Kidney (tissue), 14 donors: Measurements from ENCODE around the gene TEX26. TPM values are rescaled to one million over a fixed set of nuclear protein-coding genes. Genes with fewer than 3 reads are reported as not detected.
A peak's percentile ranks its signal among the peaks of the same experiment; 100 is the strongest.

Experiments used
- DNase-seq, 5 donors: peaks; one replicate each; pipeline ENCODE4 v3.0.0-alpha.2; 2013 to 2020
- FAIRE-seq: peaks from 2 replicates; lab custom pipeline; 2012; peaks lifted over from hg19 to GRCh38; lab: Jason Lieb, UNC
- H3K27ac ChIP-seq, 2 donors: one replicate each; pipeline ENCODE4 v1.7.0; 2013; ENCODE audit warnings: low read depth in 2 of 2, low read length in 2 of 2, inconsistent platforms in 1 of 2
- H3K27me3 ChIP-seq: one replicate; pipeline ENCODE4 v1.7.1; 2013; ENCODE audit warnings: low read length, inconsistent platforms; ENCODE audit not compliant: control insufficient read depth, insufficient read depth
- H3K36me3 ChIP-seq, 3 donors: one replicate each; pipeline versions ENCODE4 v1.7.0 to v1.7.1; 2013; ENCODE audit warnings: low read length in 3 of 3, control low read depth in 1 of 3, inconsistent platforms in 1 of 3; ENCODE audit not compliant: insufficient read depth in 3 of 3, control insufficient read depth in 2 of 3
- H3K4me1 ChIP-seq, 3 donors: one replicate each; pipeline versions ENCODE4 v1.7.0 to v1.7.1; 2013; ENCODE audit warnings: low read length in 3 of 3, inconsistent platforms in 1 of 3, low read depth in 1 of 3; ENCODE audit not compliant: control insufficient read depth in 2 of 3, insufficient read depth in 2 of 3
- H3K4me3 ChIP-seq, 3 donors: one replicate each; pipeline versions ENCODE4 v1.7.0 to v1.8.1; 2013; ENCODE audit warnings: low read length in 3 of 3, control low read depth in 1 of 3, inconsistent platforms in 1 of 3
- H3K9ac ChIP-seq, 3 donors: one replicate each; pipeline versions ENCODE4 v1.7.0 to v1.7.1; 2013; ENCODE audit warnings: low read length in 3 of 3, control low read depth in 1 of 3, inconsistent platforms in 1 of 3
- H3K9me3 ChIP-seq, 3 donors: one replicate each; pipeline versions ENCODE4 v1.7.0 to v1.7.1; 2013; ENCODE audit warnings: low read length in 3 of 3, control low read depth in 1 of 3, inconsistent platforms in 1 of 3; ENCODE audit not compliant: control insufficient read depth in 2 of 3, insufficient read depth in 1 of 3
- CTCF ChIP-seq: IDR thresholded peaks from 3 replicates; pipeline ENCODE4 v1.5.1; 2012; ENCODE audit warnings: mild to moderate bottlenecking, moderate library complexity, borderline replicate concordance; ENCODE audit not compliant: insufficient read depth; ENCODE audit errors: extremely low read depth
- intact Hi-C: fragments of 100-400 bp; cut with DNase I; formaldehyde crosslinking; loops from one replicate; pipeline ENCODE4 v1.11.1; 2022
- polyA plus RNA-seq: library from polyadenylated mRNA; stranded (reverse); fragments of 350-450 nt; fragmentation: Illumina TruSeq; extraction: RNeasy Lipid Tissue Mini Kit (QIAGEN cat#74804); gene quantifications from one replicate; pipeline ENCODE4 v1.2.3, GENCODE V29; 2014; ENCODE audit warnings: low read depth, low replicate concordance; ENCODE audit not compliant: insufficient read depth
- total RNA-seq: library from RNA; stranded (reverse); fragmentation: NEBNext Ultra II Directional; extraction: Animal tissue kit (Norgen Biotek cat#: 25700); gene quantifications from one replicate; pipeline ENCODE4 v1.2.1, GENCODE V29; 2021
- donor health status: control.
- donor health status: control.
- donor health status: control.
- donor health status: control.
- donor health status: control.
- donor health status: DM: yes; HTN: yes; CAD: no.
- donor health status: Normal renal cell carcinoma (clear cell type).

TEX26 gene
- total and polyA plus RNA-seq, 2 donors from 2014 or later: not detected

DNA sequence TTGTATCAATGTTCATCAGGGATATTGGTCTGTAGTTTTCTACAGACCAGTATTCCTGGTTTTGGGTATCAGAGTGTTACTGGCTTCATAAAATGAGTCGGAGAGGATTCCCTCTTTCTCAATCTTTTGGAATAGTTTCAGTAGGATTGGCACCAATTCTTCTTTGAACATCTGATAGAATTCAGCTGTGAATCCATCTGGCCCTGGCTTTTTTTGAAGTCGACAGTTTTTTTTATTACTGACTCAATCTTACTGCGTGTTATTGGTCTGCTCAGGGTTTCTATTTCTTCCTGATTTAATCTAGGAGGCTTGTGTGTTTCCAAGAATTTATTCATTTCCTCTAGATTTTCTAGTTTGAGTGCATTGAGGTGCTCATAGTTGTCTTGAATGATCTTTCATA lies 11.4 kb downstream of the TEX26 start:
- Histone ChIP-seq H3K4me1 (no peaks in the 10 kb centered on the region), H3K27ac (no peak overlapping the region), H3K9ac (no peak overlapping the region), H3K4me3 (no peak overlapping the region), H3K36me3 (no peaks in the 10 kb centered on the region), H3K27me3 (no peaks in the 10 kb centered on the region), H3K9me3 (peaks cover 0 to 3% (median 0%) of the 10 kb centered on the region in 3 donors)
- no peak for TF ChIP-seq CTCF
- DNase-seq (no peak), FAIRE-seq (no peak)
- intact Hi-C loops: no loop called here

DNA sequence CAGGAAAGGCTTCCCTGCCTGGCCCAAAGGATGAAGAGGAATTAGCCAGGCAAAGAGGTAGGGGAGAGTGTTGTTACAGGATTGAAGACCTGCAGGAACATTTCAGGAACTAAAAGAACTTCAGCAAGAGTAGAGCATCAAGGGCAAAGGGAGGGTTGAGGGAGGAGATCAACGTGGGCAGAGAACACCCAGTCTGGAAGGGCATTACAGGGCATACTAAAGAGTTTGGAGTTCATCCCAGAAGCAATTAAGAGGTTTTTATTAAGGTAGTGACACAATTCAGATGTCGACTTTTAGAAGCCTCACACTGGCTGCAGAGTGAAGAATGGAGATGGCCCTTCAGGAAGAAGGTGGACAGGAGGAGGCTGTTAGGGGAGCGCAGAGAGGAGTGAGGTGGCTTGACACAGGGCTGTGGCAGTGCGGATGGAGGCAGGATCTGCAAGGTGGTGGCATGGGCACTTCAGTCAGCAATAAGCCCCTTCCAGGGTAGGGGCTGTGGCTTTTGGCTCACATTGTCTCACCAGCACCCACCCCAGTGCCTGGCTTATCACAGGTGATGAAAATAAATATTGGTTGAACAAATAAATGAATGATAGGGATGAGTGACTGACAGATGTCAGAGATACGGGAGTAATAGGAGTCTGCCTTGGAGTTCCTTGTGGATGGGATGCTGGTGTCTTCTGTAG lies 24.9 kb downstream of the TEX26 start:
- peaks cover 0 to 6% (median 0%) of the 10 kb centered on the region in 3 donors for H3K9me3 ChIP-seq
- intact Hi-C loops: no loop called here
- no peak for TF ChIP-seq CTCF
- H3K27me3 ChIP-seq: no peaks in the 10 kb centered on the region
- DNase-seq: no peak
- no peak overlapping the region for H3K27ac ChIP-seq
- no peak for FAIRE-seq
- H3K36me3 ChIP-seq: no peaks in the 10 kb centered on the region
- H3K4me1 ChIP-seq: no peaks in the 10 kb centered on the region
- no peak overlapping the region for H3K4me3 ChIP-seq
- H3K9ac ChIP-seq: no peak overlapping the region

DNA sequence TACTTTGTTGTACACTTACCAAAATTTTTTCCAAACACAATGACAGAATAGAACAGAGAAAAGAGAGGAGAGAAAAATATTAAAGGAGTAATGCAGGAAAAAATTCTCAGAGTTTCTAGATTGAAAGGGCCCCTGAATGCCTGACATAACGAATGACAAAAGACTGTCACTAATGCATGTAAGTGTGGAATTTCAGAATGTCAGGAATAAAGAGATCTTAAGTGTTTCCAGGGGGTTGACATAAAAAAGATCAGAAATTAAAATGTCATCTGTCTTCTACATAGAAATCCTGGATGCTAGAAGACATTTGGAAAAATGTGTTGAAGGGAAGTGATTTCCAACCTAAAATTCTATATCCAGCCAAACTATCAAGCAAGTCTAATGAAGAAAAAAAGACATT lies 27.2 kb downstream of the TEX26 start:
- FAIRE-seq: no peak
- TF ChIP-seq CTCF: no peak
- no peak for DNase-seq
- intact Hi-C loops: no loop called here
- Histone ChIP-seq H3K36me3 (no peaks in the 10 kb centered on the region), H3K27me3 (no peaks in the 10 kb centered on the region), H3K4me3 (no peak overlapping the region), H3K9me3 (peaks cover 0 to 6% (median 0%) of the 10 kb centered on the region in 3 donors), H3K9ac (no peak overlapping the region), H3K27ac (no peak overlapping the region), H3K4me1 (no peaks in the 10 kb centered on the region)

GRCh38 chr13:30963791-30964190 lies 31.3 kb downstream of the TEX26 start:
- Histone ChIP-seq H3K27ac (no peak overlapping the region), H3K4me1 (no peaks in the 10 kb centered on the region), H3K9ac (no peak overlapping the region), H3K9me3 (peaks cover 0 to 6% (median 0%) of the 10 kb centered on the region in 3 donors), H3K36me3 (no peaks in the 10 kb centered on the region), H3K27me3 (no peaks in the 10 kb centered on the region), H3K4me3 (no peak overlapping the region)
- intact Hi-C loops: no loop called here
- no peak for TF ChIP-seq CTCF
- FAIRE-seq (no peak), DNase-seq (peak in 4 of 5 donors; percentile 49 to 69 (median 60))
